Measurements from ENCODE around the gene TRIM3.
A peak's percentile ranks its signal among the peaks of the same experiment; 100 is the strongest.
"Not testable (repeated sequence)": the region's sequence is repeated elsewhere in the genome, so short reads cannot be mapped to it uniquely, and the experiment has no call there.

TRIM3 gene

GRCh38 chr11:6473451-6474412 lies at the start of gene TRIM3:
TRIM3 (minus strand) TSS chr11:6473941; CDS start chr11:6465695, 8,246 bp downstream.
- peak; percentile 20 to 80 (median 60) for DNase-seq

- DNase-seq: no peak
Observed at GRCh38 chr11:6523253-6523652, 49.5 kb upstream of the TRIM3 start.

- not testable (repeated sequence) for DNase-seq
Observed at GRCh38 chr11:6521946-6522345, 48.2 kb upstream of the TRIM3 start.

GRCh38 chr11:6520265-6520664 lies 46.5 kb upstream of the TRIM3 start:
- no peak for DNase-seq

- no peak for DNase-seq
Observed at GRCh38 chr11:6516865-6517264, 43.1 kb upstream of the TRIM3 start.

- DNase-seq: peak in 2 of 6 experiments; percentile 23 to 40
Observed at GRCh38 chr11:6505577-6506240, 32.0 kb upstream of the TRIM3 start.

GRCh38 chr11:6504166-6504565 lies 30.4 kb upstream of the TRIM3 start:
- no peak for DNase-seq

- no peak for DNase-seq
Observed at GRCh38 chr11:6502382-6502781, 28.6 kb upstream of the TRIM3 start.

- DNase-seq: no peak
Observed at GRCh38 chr11:6498544-6498943, 24.8 kb upstream of the TRIM3 start.

- DNase-seq: no peak
Observed at GRCh38 chr11:6498121-6498520, 24.4 kb upstream of the TRIM3 start.

- no peak for DNase-seq
Observed at GRCh38 chr11:6497069-6497839, 23.5 kb upstream of the TRIM3 start, which contains the start of gene DNHD1. DNHD1 (plus strand) TSS chr11:6497280; CDS start chr11:6498216, 936 bp downstream.

- DNase-seq: no peak
Observed at GRCh38 chr11:6489306-6489705, 15.6 kb upstream of the TRIM3 start.

GRCh38 chr11:6488821-6489220 lies 15.1 kb upstream of the TRIM3 start:
- no peak for DNase-seq

GRCh38 chr11:6488342-6488741 lies 14.6 kb upstream of the TRIM3 start:
- no peak for DNase-seq

- no peak for DNase-seq
Observed at GRCh38 chr11:6486938-6487337, 13.2 kb upstream of the TRIM3 start.

GRCh38 chr11:6486256-6486655 lies 12.5 kb upstream of the TRIM3 start:
- DNase-seq: no peak

GRCh38 chr11:6485661-6486060 lies 11.9 kb upstream of the TRIM3 start:
- DNase-seq: no peak

- DNase-seq: no peak
Observed at GRCh38 chr11:6483015-6483414, 9.3 kb upstream of the TRIM3 start.

GRCh38 chr11:6482441-6482840 lies 8.7 kb upstream of the TRIM3 start:
- DNase-seq: no peak

- peak in 1 of 6 experiments; percentile 12 for DNase-seq
Observed at GRCh38 chr11:6481924-6482275, 8.2 kb upstream of the TRIM3 start.

- DNase-seq: peak; percentile 89 to 97 (median 93)
Observed at GRCh38 chr11:6481012-6481923, 7.5 kb upstream of the TRIM3 start, which contains the start of the genes ARFIP2 and TIMM10B. ARFIP2 (minus strand) TSS chr11:6481331; CDS start chr11:6480421, 910 bp downstream. TIMM10B (plus strand) TSS chr11:6481501; CDS start chr11:6481517, 16 bp downstream.
